Gastroesophageal sphincter (tissue), 4 donors: ENCODE results near the gene RAD51B. TPM values are rescaled to one million over a fixed set of nuclear protein-coding genes. Genes with fewer than 3 reads are reported as not detected.

Experiments used
- ATAC-seq: fragments of 150-250 bp; one replicate; pipeline ENCODE4 v1.9.1; 2016; ENCODE audit warnings: mild to moderate bottlenecking, moderate library complexity
- H3K27ac ChIP-seq, 4 donors: fragments of 200-600 bp; sonication (generic) in 3 of 4; 1 replicate in 3 of 4; 2 replicates in 1 of 4; pipeline ENCODE4 v1.5.1; 2016 to 2019
- H3K27me3 ChIP-seq: fragments of 200-600 bp; sonication (generic); one replicate; pipeline ENCODE4 v1.5.1; 2019
- H3K36me3 ChIP-seq, 2 donors: fragments of 200-600 bp; sonication (generic); one replicate each; pipeline ENCODE4 v1.5.1; 2019; ENCODE audit warnings: control low read depth in 1 of 2
- H3K4me1 ChIP-seq, 3 donors: fragments of 200-600 bp; sonication (generic); 1 replicate in 2 of 3; 2 replicates in 1 of 3; pipeline ENCODE4 v1.5.1; 2016 to 2019; ENCODE audit warnings: control low read depth in 2 of 3
- H3K4me3 ChIP-seq, 2 donors: fragments of 200-600 bp; sonication (generic); one replicate each; pipeline ENCODE4 v1.5.1; 2019; ENCODE audit warnings: mild to moderate bottlenecking in 1 of 2, moderate library complexity in 1 of 2
- H3K9me3 ChIP-seq, 3 donors: fragments of 200-600 bp; sonication (generic); one replicate each; pipeline ENCODE4 v1.5.1; 2017 to 2019; ENCODE audit warnings: control low read depth in 2 of 3
- CTCF ChIP-seq, 4 experiments: fragments of 200-600 bp in 2 of 4; fragments of 450-650 bp in 2 of 4; sonication (generic) in 1 of 4; IDR thresholded peaks; one replicate each; pipeline ENCODE4 v1.5.1; 2017 to 2019; ENCODE audit warnings: antibody characterized with exemption in 4 of 4, mild to moderate bottlenecking in 2 of 4, moderate library complexity in 2 of 4
- EP300 ChIP-seq: sonication (generic); formaldehyde crosslinking; IDR thresholded peaks from one replicate; pipeline ENCODE4 v1.6.1; 2017; ENCODE audit warnings: antibody characterized with exemption, mild to moderate bottlenecking
- POLR2A ChIP-seq, 2 donors: fragments of 450-650 bp; IDR thresholded peaks; one replicate each; pipeline ENCODE4 v1.6.1; 2017; ENCODE audit warnings: antibody characterized with exemption in 2 of 2, mild to moderate bottlenecking in 2 of 2, moderate library complexity in 1 of 2
- POLR2AphosphoS5 ChIP-seq: sonication (generic); formaldehyde crosslinking; IDR thresholded peaks from one replicate; pipeline ENCODE4 v1.6.1; 2017; ENCODE audit warnings: antibody characterized with exemption
- WGBS, 2 donors: methylation state at CpG; one replicate each; pipeline ENCODE4 v1.1.5; 2018; ENCODE audit warnings: low coverage in 1 of 2; 5-methylcytosine and 5-hydroxymethylcytosine counted together
- total RNA-seq, 4 donors: library from RNA; depleted of rRNA; stranded (reverse); fragments of >200 nt; gene quantifications; one replicate each; pipeline ENCODE4 v1.1.0, GENCODE V29; 2016

RAD51B gene
- total RNA-seq, 4 donors from 2014 or later = 5.1 to 7.0 (median 6.0) TPM

- ATAC-seq = no peak
- 100% methylated on average over 2 of the region's 2 CpGs for WGBS, 2 donors
- TF ChIP-seq EP300 (no peak), POLR2A (IDR thresholded peaks at IDR 0.05) (no peak)
- H3K27me3 ChIP-seq = no peaks in the 10 kb centered on the region
- peaks cover 0 to 63% (median 21%) of the 10 kb centered on the region in 3 donors for H3K4me1 ChIP-seq
- no peaks in the 10 kb centered on the region for H3K36me3 ChIP-seq
- H3K27ac ChIP-seq = peak overlapping the region in 3 of 4 donors; percentile 79 to 93 (median 81)
- H3K9me3 ChIP-seq = no peaks in the 10 kb centered on the region
- H3K4me3 ChIP-seq = no peak overlapping the region
These were observed 373.4 kb downstream of the RAD51B start for GRCh38 chr14:68192935-68193334.

GRCh38 chr14:68193970-68194681 is 374.5 kb downstream of the RAD51B start:
- H3K9me3 ChIP-seq = no peaks in the 10 kb centered on the region
- peak overlapping the region; percentile 79 to 93 (median 81) for H3K27ac ChIP-seq
- TF ChIP-seq EP300 = no peak
- TF ChIP-seq CTCF (IDR thresholded peaks at IDR 0.05) = no peak
- TF ChIP-seq POLR2A (IDR thresholded peaks at IDR 0.05) = no peak
- no peak for TF ChIP-seq POLR2AphosphoS5
- ATAC-seq = peak; percentile 75
- no peaks in the 10 kb centered on the region for H3K36me3 ChIP-seq
- WGBS, 2 donors = 22 to 37% methylated on average over 3 of the region's 3 CpGs
- H3K4me3 ChIP-seq = no peak overlapping the region
- H3K4me1 ChIP-seq = peaks cover 0 to 75% (median 26%) of the 10 kb centered on the region in 3 donors
- no peaks in the 10 kb centered on the region for H3K27me3 ChIP-seq

- ATAC-seq = no peak
- H3K9me3 ChIP-seq = no peaks in the 10 kb centered on the region
- H3K4me3 ChIP-seq = no peak overlapping the region
- peak overlapping the region; percentile 79 to 93 (median 81) for H3K27ac ChIP-seq
- TF ChIP-seq EP300 (no peak), CTCF (IDR thresholded peaks at IDR 0.05) (no peak)
- 29 to 33% methylated on average over 1 of the region's 1 CpG for WGBS, 2 donors
- no peaks in the 10 kb centered on the region for H3K27me3 ChIP-seq
- peaks cover 9 to 85% (median 33%) of the 10 kb centered on the region in 3 donors for H3K4me1 ChIP-seq
- H3K36me3 ChIP-seq = no peaks in the 10 kb centered on the region
These were observed 375.5 kb downstream of the RAD51B start for GRCh38 chr14:68195126-68195525.

- no peak for TF ChIP-seq POLR2AphosphoS5
- TF ChIP-seq POLR2A (IDR thresholded peaks at IDR 0.05) = no peak
- TF ChIP-seq CTCF (IDR thresholded peaks at IDR 0.05) = no peak
- no peak for TF ChIP-seq EP300
- ATAC-seq = no peak
- WGBS, 2 donors = 27 to 58% methylated on average over 3 of the region's 3 CpGs
These were observed 379.3 kb downstream of the RAD51B start for GRCh38 chr14:68198713-68199495.

GRCh38 chr14:68199554-68200151 is 380.1 kb downstream of the RAD51B start:
- no peak overlapping the region for H3K4me3 ChIP-seq
- peak overlapping the region; percentile 66 to 81 (median 76) for H3K27ac ChIP-seq
- peaks cover 10 to 61% (median 15%) of the 10 kb centered on the region in 3 donors for H3K4me1 ChIP-seq

More at GRCh38 chr14:68198713-68199495, 379.3 kb downstream of the RAD51B start:
- Histone ChIP-seq H3K27me3 (no peaks in the 10 kb centered on the region), H3K9me3 (no peaks in the 10 kb centered on the region), H3K4me1 (peaks cover 10 to 69% (median 19%) of the 10 kb centered on the region in 3 donors), H3K27ac (peak overlapping the region; percentile 66 to 81 (median 76)), H3K4me3 (no peak overlapping the region), H3K36me3 (no peaks in the 10 kb centered on the region)

More at GRCh38 chr14:68199554-68200151, 380.1 kb downstream of the RAD51B start:
- ATAC-seq = peak; percentile 61
- H3K36me3 ChIP-seq = no peaks in the 10 kb centered on the region
- no peaks in the 10 kb centered on the region for H3K27me3 ChIP-seq
- TF ChIP-seq EP300 (no peak), POLR2AphosphoS5 (peak; percentile 31), CTCF (IDR thresholded peaks at IDR 0.05) (peak in 1 of 4 experiments; percentile 34), POLR2A (IDR thresholded peaks at IDR 0.05) (no peak)
- no peaks in the 10 kb centered on the region for H3K9me3 ChIP-seq
- WGBS, 2 donors = 35 to 46% methylated on average over 7 of the region's 8 CpGs
